ENCODE results near the gene GALNT10.

Gene GALNT10

DNA sequence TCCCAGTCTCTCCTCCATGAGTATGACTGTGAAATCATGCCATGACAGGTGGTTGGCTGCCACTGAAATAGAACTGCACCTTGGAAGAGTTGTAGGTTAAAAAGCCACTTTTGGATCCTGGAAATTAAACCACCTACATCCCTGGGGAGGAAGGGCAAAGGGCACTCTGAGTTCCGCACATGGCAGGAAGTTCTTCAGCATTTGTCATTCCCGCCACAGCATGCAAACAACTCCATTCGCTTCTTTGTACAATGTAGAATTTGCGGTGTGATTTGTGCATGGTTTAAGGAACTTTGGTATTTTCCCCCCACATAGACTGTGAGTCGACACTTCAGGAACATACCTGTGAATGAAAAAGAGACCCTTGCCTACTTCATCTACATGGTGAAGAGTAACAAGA is 265.1 kb downstream of the GALNT10 start:
- DNase-seq, result no peak

GRCh38 chr5:154456540-154456939 is 266.0 kb downstream of the GALNT10 start:
- DNase-seq, result no peak

- DNase-seq, result no peak
These were observed 268.5 kb downstream of the GALNT10 start for GRCh38 chr5:154459015-154459414.

DNA sequence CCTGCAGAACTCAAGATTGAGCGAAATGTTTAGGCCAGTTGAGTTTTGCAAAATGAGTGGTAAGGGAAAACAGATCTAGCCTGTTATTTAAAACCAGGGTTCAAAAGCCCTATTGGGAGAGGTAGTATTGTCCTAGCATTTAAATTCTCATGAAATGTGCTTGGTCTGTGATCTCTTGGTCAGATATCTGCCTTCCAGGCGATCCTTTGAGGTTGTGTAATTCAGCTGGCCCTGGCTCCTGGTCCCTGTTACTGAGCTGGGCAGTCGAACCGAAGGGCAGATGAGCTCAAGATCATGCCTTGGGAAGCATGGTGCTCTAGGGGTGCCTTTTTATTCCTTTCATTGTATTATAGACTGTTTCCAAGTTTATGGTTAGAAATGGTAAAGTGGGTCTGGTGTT is 269.6 kb downstream of the GALNT10 start:
- no peak for DNase-seq

DNA sequence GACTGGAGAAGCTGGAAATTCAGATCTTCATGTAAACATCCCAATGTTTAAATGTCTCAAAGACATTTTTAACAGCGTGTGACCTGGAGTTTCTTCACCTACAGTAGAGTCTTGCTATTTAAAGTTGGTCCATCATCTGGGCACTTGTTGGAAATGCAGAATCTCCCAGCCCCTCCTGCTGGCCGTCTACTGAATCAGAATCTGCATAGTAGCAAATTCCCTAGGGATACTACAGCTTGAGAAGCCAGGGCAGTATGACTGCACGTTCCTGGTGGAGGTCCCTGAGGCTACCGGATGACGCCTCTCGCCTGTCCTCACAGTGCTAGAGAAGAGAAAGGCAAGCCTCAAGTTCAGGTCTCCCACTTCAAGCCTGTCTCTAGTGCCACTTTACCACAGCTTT is 271.0 kb downstream of the GALNT10 start:
- no peak for DNase-seq

DNA sequence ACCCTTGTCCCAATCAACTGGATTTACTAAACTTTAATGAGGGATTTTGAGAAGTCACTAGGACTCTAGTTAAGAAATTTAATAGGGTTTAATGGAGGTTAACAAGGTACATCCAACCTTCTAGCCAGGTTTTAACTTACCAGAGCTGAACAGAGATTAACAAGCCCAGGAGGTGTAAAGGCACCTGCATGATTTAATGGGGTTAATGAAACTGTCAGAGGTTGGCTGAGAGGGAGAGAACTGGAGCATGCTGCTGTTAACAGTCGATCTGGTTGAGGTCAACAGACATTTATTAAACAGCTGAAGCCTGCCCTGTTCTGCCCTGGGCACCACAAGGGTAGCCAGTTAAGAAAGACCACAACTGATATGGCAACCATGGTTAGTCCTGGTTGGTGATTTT is 273.9 kb downstream of the GALNT10 start:
- DNase-seq, result no peak

DNA sequence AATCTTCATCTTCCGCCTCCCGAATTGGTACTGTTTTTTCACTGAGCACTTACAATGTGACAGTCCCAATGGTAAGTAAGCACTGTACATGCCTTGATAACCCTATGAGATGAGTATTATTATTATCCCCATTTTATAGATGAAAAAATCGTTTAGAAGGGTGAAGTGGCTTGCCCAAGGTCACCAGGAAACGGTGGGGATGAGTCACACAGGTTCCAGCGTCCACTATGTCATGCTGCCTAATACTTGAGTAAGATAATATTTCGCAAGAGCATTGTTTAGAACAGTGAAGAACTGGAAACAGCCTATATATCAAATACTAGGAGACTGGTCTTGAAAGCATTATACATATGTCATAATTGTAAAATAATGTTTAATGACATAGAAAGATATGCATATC is 274.6 kb downstream of the GALNT10 start:
- no peak for DNase-seq

- DNase-seq, result no peak
These were observed 275.6 kb downstream of the GALNT10 start for GRCh38 chr5:154466147-154466546.

GRCh38 chr5:154466671-154467070 is 276.1 kb downstream of the GALNT10 start:
- no peak for DNase-seq

- peak; percentile 73 for DNase-seq
These were observed 277.3 kb downstream of the GALNT10 start for GRCh38 chr5:154467655-154468354.

- no peak for DNase-seq
These were observed 279.6 kb downstream of the GALNT10 start for GRCh38 chr5:154470137-154470536.

Measured in activated gamma-delta T cell treated with Interleukin-2 at 50 U/mL for 16 hours (primary cell).